ENCODE data around the gene LRRC46.

DNA sequence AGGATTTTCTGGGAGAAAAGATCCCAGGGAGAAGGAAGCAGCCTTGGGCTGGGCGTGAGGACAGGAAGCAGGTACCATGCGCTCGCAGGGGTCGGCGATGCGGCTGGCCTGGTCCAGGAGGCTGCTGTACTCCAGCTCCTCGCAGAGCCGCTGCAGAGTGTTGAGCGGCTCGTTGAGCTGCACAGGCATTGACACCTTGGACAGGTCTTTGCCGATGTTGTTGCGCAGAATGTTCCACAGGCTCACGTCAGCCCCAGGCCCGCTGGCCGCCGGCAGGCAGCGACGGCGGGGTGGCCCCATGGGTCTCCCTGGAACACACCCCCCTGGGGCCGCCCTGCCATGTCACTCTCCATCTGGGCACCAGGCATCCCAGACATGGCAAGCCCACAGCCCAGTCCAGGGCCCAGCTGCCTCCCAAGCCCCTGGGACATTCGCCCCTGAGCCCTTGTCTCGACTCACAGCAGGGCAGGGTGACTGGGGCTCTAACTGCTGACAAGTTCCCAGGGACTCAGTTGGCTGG, 17.9 kb upstream of the LRRC46 start:
- no peak for TF ChIP-seq CTCF (IDR thresholded peaks at IDR 0.05; ENCODE audit: insufficient read depth, low read depth, low read length)
- no peak for TF ChIP-seq EZH2 (IDR thresholded peaks at IDR 0.05; ENCODE audit: insufficient read depth, low read length)
